Body of pancreas (tissue), 4 donors: ENCODE results near the gene DENND5B.

Experiments used
- CTCF ChIP-seq, 7 experiments: fragments of 450-650 bp in 4 of 7; fragments of 200-600 bp in 3 of 7; sonication (generic) in 3 of 7; IDR thresholded peaks; one replicate each; pipeline ENCODE4 v1.5.1; 2016 to 2019; ENCODE audit warnings: antibody characterized with exemption in 7 of 7
- POLR2A ChIP-seq, 3 donors: fragments of 450-650 bp; IDR thresholded peaks; one replicate each; pipeline ENCODE4 v1.6.1; 2016; ENCODE audit warnings: antibody characterized with exemption in 3 of 3, mild to moderate bottlenecking in 2 of 3

- TF ChIP-seq CTCF (IDR thresholded peaks at IDR 0.05) (no peak), POLR2A (IDR thresholded peaks at IDR 0.05) (no peak)
These were observed 120.5 kb downstream of the DENND5B start for GRCh38 chr12:31470459-31470858.
